Subcutaneous abdominal adipose tissue (tissue), 5 donors: Measurements from ENCODE around the gene ERMAP.
A peak's percentile ranks its signal among the peaks of the same experiment; 100 is the strongest.

ENCODE experiments used
- H3K27ac ChIP-seq: one replicate; pipeline ENCODE4 v1.7.0; 2013; ENCODE audit warnings: low read depth, mild to moderate bottlenecking, inconsistent platforms, low read length, moderate library complexity
- H3K27me3 ChIP-seq, 5 donors: one replicate each; pipeline ENCODE4 v1.7.0; 2013; ENCODE audit warnings: low read length in 5 of 5, inconsistent platforms in 1 of 5; ENCODE audit not compliant: control insufficient read depth in 5 of 5, insufficient read depth in 4 of 5
- H3K36me3 ChIP-seq, 5 donors: one replicate each; pipeline ENCODE4 v1.7.0; 2013; ENCODE audit warnings: low read length in 5 of 5; ENCODE audit not compliant: control insufficient read depth in 5 of 5, insufficient read depth in 5 of 5
- H3K4me1 ChIP-seq, 5 donors: one replicate each; pipeline ENCODE4 v1.7.0; 2013; ENCODE audit warnings: low read length in 5 of 5, mild to moderate bottlenecking in 3 of 5, moderate library complexity in 1 of 5; ENCODE audit not compliant: control insufficient read depth in 5 of 5, insufficient read depth in 5 of 5
- H3K4me3 ChIP-seq, 5 donors: one replicate each; pipeline ENCODE4 v1.7.0; 2013; ENCODE audit warnings: low read length in 5 of 5, low read depth in 1 of 5
- H3K9ac ChIP-seq, 5 donors: one replicate each; pipeline ENCODE4 v1.7.0; 2013; ENCODE audit warnings: low read length in 5 of 5, mild to moderate bottlenecking in 4 of 5, moderate library complexity in 3 of 5
- H3K9me3 ChIP-seq, 5 donors: one replicate each; pipeline ENCODE4 v1.7.0; 2013; ENCODE audit warnings: low read length in 5 of 5; ENCODE audit not compliant: control insufficient read depth in 5 of 5
- donor health status: healthy.
- donor health status: healthy.
- donor health status: healthy.
- donor health status: healthy.
- donor health status: healthy.

ERMAP gene

GRCh38 chr1:42838482-42839190 lies 21.7 kb downstream of the ERMAP start:
- no peaks in the 10 kb centered on the region for H3K9me3 ChIP-seq
- H3K9ac ChIP-seq, result no peak overlapping the region
- H3K27ac ChIP-seq, result no peak overlapping the region
- peaks cover 7 to 55% (median 34%) of the 10 kb centered on the region in 5 donors for H3K36me3 ChIP-seq
- no peaks in the 10 kb centered on the region for H3K27me3 ChIP-seq
- H3K4me1 ChIP-seq, result peaks cover 0 to 6% (median 4%) of the 10 kb centered on the region in 5 donors
- H3K4me3 ChIP-seq, result no peak overlapping the region

GRCh38 chr1:42841010-42841409 lies 24.1 kb downstream of the ERMAP start:
- Histone ChIP-seq H3K27ac (no peak overlapping the region), H3K9me3 (no peaks in the 10 kb centered on the region), H3K27me3 (no peaks in the 10 kb centered on the region), H3K36me3 (peaks cover 8 to 45% (median 30%) of the 10 kb centered on the region in 5 donors), H3K4me3 (no peak overlapping the region), H3K9ac (no peak overlapping the region), H3K4me1 (peaks cover 0 to 11% (median 10%) of the 10 kb centered on the region in 5 donors)

GRCh38 chr1:42841440-42842147 lies 24.7 kb downstream of the ERMAP start:
- Histone ChIP-seq H3K27me3 (no peaks in the 10 kb centered on the region), H3K9me3 (no peaks in the 10 kb centered on the region), H3K4me1 (peaks cover 0 to 13% (median 12%) of the 10 kb centered on the region in 5 donors), H3K4me3 (no peak overlapping the region), H3K9ac (no peak overlapping the region), H3K27ac (no peak overlapping the region), H3K36me3 (peaks cover 8 to 45% (median 30%) of the 10 kb centered on the region in 5 donors)

- no peaks in the 10 kb centered on the region for H3K27me3 ChIP-seq
- no peak overlapping the region for H3K4me3 ChIP-seq
- no peaks in the 10 kb centered on the region for H3K9me3 ChIP-seq
- H3K9ac ChIP-seq, result no peak overlapping the region
- H3K36me3 ChIP-seq, result peaks cover 8 to 39% (median 24%) of the 10 kb centered on the region in 5 donors
- no peak overlapping the region for H3K27ac ChIP-seq
- H3K4me1 ChIP-seq, result peaks cover 2 to 25% (median 23%) of the 10 kb centered on the region in 5 donors
Observed at GRCh38 chr1:42844592-42845140, 27.7 kb downstream of the ERMAP start.

- no peak overlapping the region for H3K4me3 ChIP-seq
- H3K4me1 ChIP-seq, result peaks cover 2 to 25% (median 23%) of the 10 kb centered on the region in 5 donors
- no peak overlapping the region for H3K27ac ChIP-seq
- H3K27me3 ChIP-seq, result no peaks in the 10 kb centered on the region
- H3K9me3 ChIP-seq, result no peaks in the 10 kb centered on the region
- H3K36me3 ChIP-seq, result peaks cover 5 to 40% (median 25%) of the 10 kb centered on the region in 5 donors
- H3K9ac ChIP-seq, result no peak overlapping the region
Observed at GRCh38 chr1:42845193-42845592, 28.3 kb downstream of the ERMAP start.

- H3K36me3 ChIP-seq, result peaks cover 5 to 45% (median 28%) of the 10 kb centered on the region in 5 donors
- H3K27me3 ChIP-seq, result no peaks in the 10 kb centered on the region
- no peaks in the 10 kb centered on the region for H3K9me3 ChIP-seq
- H3K27ac ChIP-seq, result peak overlapping the region; percentile 82
- peak overlapping the region; percentile 83 to 89 (median 85) for H3K4me3 ChIP-seq
- peaks cover 2 to 25% (median 23%) of the 10 kb centered on the region in 5 donors for H3K4me1 ChIP-seq
- peak overlapping the region in 4 of 5 donors; percentile 22 to 64 (median 34) for H3K9ac ChIP-seq
Observed at GRCh38 chr1:42845866-42846256, 28.9 kb downstream of the ERMAP start.

GRCh38 chr1:42846257-42847110 lies 29.6 kb downstream of the ERMAP start, which contains the start of gene ZNF691:
ZNF691 (plus strand) TSS chr1:42846613; CDS start chr1:42849659, 3,046 bp downstream.
- Histone ChIP-seq H3K27ac (peak within 1 kb of the TSS; percentile 82), H3K9ac (peak within 1 kb of the TSS; percentile 74 to 97 (median 94)), H3K4me1 (peaks cover 2 to 25% (median 23%) of the 10 kb centered on the region in 5 donors), H3K9me3 (peaks cover 4 to 6% (median 5%) of the 10 kb centered on the region in 5 donors), H3K36me3 (peaks cover 5 to 47% (median 30%) of the 10 kb centered on the region in 5 donors), H3K27me3 (no peaks in the 10 kb centered on the region), H3K4me3 (peak within 1 kb of the TSS; percentile 83 to 89 (median 85))

GRCh38 chr1:42847111-42847595 lies 30.2 kb downstream of the ERMAP start:
- H3K27me3 ChIP-seq, result no peaks in the 10 kb centered on the region
- peaks cover 5 to 47% (median 31%) of the 10 kb centered on the region in 5 donors for H3K36me3 ChIP-seq
- peak overlapping the region; percentile 77 to 89 (median 85) for H3K4me3 ChIP-seq
- peak overlapping the region; percentile 74 to 97 (median 94) for H3K9ac ChIP-seq
- peaks cover 4 to 9% (median 8%) of the 10 kb centered on the region in 5 donors for H3K9me3 ChIP-seq
- peaks cover 2 to 25% (median 23%) of the 10 kb centered on the region in 5 donors for H3K4me1 ChIP-seq
- H3K27ac ChIP-seq, result peak overlapping the region; percentile 82
